ENCODE results near the gene SBNO2.

GRCh38 chr19:1163934-1164683 lies 10.0 kb downstream of the SBNO2 start:
- no peak for TF ChIP-seq CTCF (IDR thresholded peaks at IDR 0.05; ENCODE audit: borderline replicate concordance, extremely low read depth, low read length, poor library complexity, severe bottlenecking)
- no peak for TF ChIP-seq EZH2 (IDR thresholded peaks at IDR 0.05; ENCODE audit: borderline replicate concordance, low read depth, low read length, severe bottlenecking)
